Mesenchymal stem cell (in vitro differentiated cells and primary cell): Measurements from ENCODE around the gene ADGRG1.

Experiments used
- DNase-seq: peaks from one replicate; pipeline ENCODE4 v3.0.0-alpha.2; 2013
- H2AFZ ChIP-seq: one replicate; pipeline ENCODE4 v1.6.1; 2013; ENCODE audit warnings: low read depth, mild to moderate bottlenecking, control low read depth, inconsistent platforms, low read length, moderate library complexity
- H2AK5ac ChIP-seq: 2 replicates; pipeline ENCODE4 v1.6.1; 2013; ENCODE audit warnings: low read length, moderate library complexity, mild to moderate bottlenecking, inconsistent platforms; ENCODE audit not compliant: severe bottlenecking
- H2BK120ac ChIP-seq: one replicate; pipeline ENCODE4 v1.6.1; 2013; ENCODE audit warnings: low read depth, mild to moderate bottlenecking, inconsistent platforms, low read length, moderate library complexity
- H2BK12ac ChIP-seq, 2 experiments: one replicate each; pipeline ENCODE4 v1.6.1; 2013; ENCODE audit warnings: inconsistent platforms in 2 of 2, low read length in 2 of 2, mild to moderate bottlenecking in 2 of 2, moderate library complexity in 2 of 2, control low read depth in 1 of 2
- H2BK15ac ChIP-seq: one replicate; pipeline ENCODE4 v1.6.1; 2013; ENCODE audit warnings: mild to moderate bottlenecking, low read depth, inconsistent platforms; ENCODE audit not compliant: poor library complexity, severe bottlenecking
- H2BK5ac ChIP-seq: 2 replicates; pipeline ENCODE4 v1.6.1; 2013; ENCODE audit warnings: low read depth, mild to moderate bottlenecking, low read length, control low read depth, inconsistent platforms; ENCODE audit not compliant: poor library complexity, severe bottlenecking
- H3K14ac ChIP-seq, 2 experiments: one replicate each; pipeline ENCODE4 v1.6.1; 2013; ENCODE audit warnings: inconsistent platforms in 2 of 2, low read length in 2 of 2, control low read depth in 1 of 2, mild to moderate bottlenecking in 1 of 2, moderate library complexity in 1 of 2
- H3K18ac ChIP-seq, 2 experiments: one replicate each; pipeline ENCODE4 v1.6.1; 2013; ENCODE audit warnings: inconsistent platforms in 2 of 2, low read length in 2 of 2, control low read depth in 1 of 2, low read depth in 1 of 2, mild to moderate bottlenecking in 1 of 2
- H3K23ac ChIP-seq, 2 experiments: one replicate each; pipeline ENCODE4 v1.6.1; 2013; ENCODE audit warnings: inconsistent platforms in 2 of 2, low read length in 2 of 2, mild to moderate bottlenecking in 2 of 2, moderate library complexity in 2 of 2, control low read depth in 1 of 2
- H3K27ac ChIP-seq: 2 replicates; pipeline ENCODE4 v1.5.1; 2013; ENCODE audit warnings: mild to moderate bottlenecking, moderate library complexity, low read length, control low read depth, inconsistent platforms; ENCODE audit not compliant: poor library complexity, severe bottlenecking
- H3K27me3 ChIP-seq, 2 experiments: 2 replicates each; pipeline versions ENCODE4 v1.6.1 to v1.7.0; 2013; ENCODE audit warnings: low read length in 2 of 2, mild to moderate bottlenecking in 2 of 2, moderate library complexity in 2 of 2, control low read depth in 1 of 2, inconsistent platforms in 1 of 2; ENCODE audit not compliant: control insufficient read depth in 1 of 2, insufficient read depth in 1 of 2
- H3K36me3 ChIP-seq, 2 experiments: 2 replicates each; pipeline versions ENCODE4 v1.6.1 to v1.7.0; 2013; ENCODE audit warnings: low read length in 2 of 2, control low read depth in 1 of 2, inconsistent platforms in 1 of 2, low read depth in 1 of 2, mild to moderate bottlenecking in 1 of 2; ENCODE audit not compliant: insufficient read depth in 2 of 2, control insufficient read depth in 1 of 2
- H3K4ac ChIP-seq, 2 experiments: one replicate each; pipeline ENCODE4 v1.6.1; 2013; ENCODE audit warnings: inconsistent platforms in 2 of 2, low read length in 2 of 2, mild to moderate bottlenecking in 2 of 2, moderate library complexity in 2 of 2, control low read depth in 1 of 2, low read depth in 1 of 2
- H3K4me1 ChIP-seq: 2 replicates; pipeline ENCODE4 v1.6.1; 2013; ENCODE audit warnings: low read depth, low read length, control low read depth; ENCODE audit not compliant: control insufficient read depth, insufficient read depth
- H3K4me2 ChIP-seq: 2 replicates; pipeline ENCODE4 v1.6.1; 2013; ENCODE audit warnings: low read length, mild to moderate bottlenecking, inconsistent platforms; ENCODE audit not compliant: poor library complexity, severe bottlenecking
- H3K4me3 ChIP-seq, 2 experiments: 2 replicates each; pipeline versions ENCODE4 v1.5.1 to v1.7.0; 2013; ENCODE audit warnings: low read length in 2 of 2, mild to moderate bottlenecking in 2 of 2, control low read depth in 1 of 2, low read depth in 1 of 2; ENCODE audit not compliant: insufficient read depth in 1 of 2
- H3K79me1 ChIP-seq: replicated peaks from 2 replicates; pipeline ENCODE4 v1.6.1; 2013; ENCODE audit warnings: mild to moderate bottlenecking, control low read depth, low read length, inconsistent platforms; ENCODE audit not compliant: poor library complexity, severe bottlenecking
- H3K9ac ChIP-seq: 2 replicates; pipeline ENCODE4 v1.7.0; 2013; ENCODE audit warnings: mild to moderate bottlenecking, low read length, moderate library complexity
- H3K9me3 ChIP-seq: 2 replicates; pipeline ENCODE4 v1.7.0; 2013; ENCODE audit warnings: mild to moderate bottlenecking, low read length; ENCODE audit not compliant: control insufficient read depth
- H4K8ac ChIP-seq: one replicate; pipeline ENCODE4 v1.6.1; 2013; ENCODE audit warnings: inconsistent platforms, mild to moderate bottlenecking, low read length, moderate library complexity
- H4K91ac ChIP-seq: one replicate; pipeline ENCODE4 v1.6.1; 2013; ENCODE audit warnings: mild to moderate bottlenecking, low read length, inconsistent platforms
- WGBS: methylation state at CpG from one replicate; pipeline ENCODE4 v1.1.7; 2013; ENCODE audit warnings: mixed read lengths; 5-methylcytosine and 5-hydroxymethylcytosine counted together

The ADGRG1 gene

GRCh38 chr16:57647136-57647875 lies 18.9 kb downstream of the ADGRG1 start:
- no peak overlapping the region for H4K8ac ChIP-seq
- peaks cover 27% of the 10 kb centered on the region for H3K79me1 ChIP-seq
- no peaks in the 10 kb centered on the region for H3K27me3 ChIP-seq
- no peaks in the 10 kb centered on the region for H3K9me3 ChIP-seq
- H3K4me1 ChIP-seq, result peaks cover 50% of the 10 kb centered on the region
- no peak overlapping the region for H3K9ac ChIP-seq
- no peak overlapping the region for H3K18ac ChIP-seq
- H2AK5ac ChIP-seq, result peak overlapping the region; percentile 53
- no peak overlapping the region for H2AFZ ChIP-seq
- H2BK120ac ChIP-seq, result no peak overlapping the region
- H3K4ac ChIP-seq, result no peak overlapping the region
- H3K23ac ChIP-seq, result no peak overlapping the region
- H4K91ac ChIP-seq, result no peak overlapping the region
- no peak overlapping the region for H2BK12ac ChIP-seq
- H3K4me3 ChIP-seq, result no peak overlapping the region
- peaks cover 14 to 71% of the 10 kb centered on the region in 2 experiments for H3K36me3 ChIP-seq
- no peak overlapping the region for H3K27ac ChIP-seq
- no peak overlapping the region for H3K4me2 ChIP-seq
- DNase-seq, result no peak
- no peak overlapping the region for H2BK5ac ChIP-seq
- no peak overlapping the region for H3K14ac ChIP-seq
- WGBS, result 60% methylated on average over 7 of the region's 10 CpGs
- H2BK15ac ChIP-seq, result no peak overlapping the region

- no peak overlapping the region for H2BK5ac ChIP-seq
- H3K27ac ChIP-seq, result no peak overlapping the region
- no peak overlapping the region for H3K18ac ChIP-seq
- H2BK12ac ChIP-seq, result no peak overlapping the region
- H3K27me3 ChIP-seq, result no peaks in the 10 kb centered on the region
- no peak for DNase-seq
- peaks cover 47% of the 10 kb centered on the region for H3K4me1 ChIP-seq
- no peak overlapping the region for H4K8ac ChIP-seq
- peaks cover 27% of the 10 kb centered on the region for H3K79me1 ChIP-seq
- H3K36me3 ChIP-seq, result peaks cover 14 to 77% of the 10 kb centered on the region in 2 experiments
- H2BK15ac ChIP-seq, result no peak overlapping the region
- no peak overlapping the region for H3K14ac ChIP-seq
- H3K4me3 ChIP-seq, result no peak overlapping the region
- H3K4me2 ChIP-seq, result no peak overlapping the region
- 94% methylated on average over 4 of the region's 5 CpGs for WGBS
- H3K9ac ChIP-seq, result no peak overlapping the region
- peak overlapping the region; percentile 50 for H2AK5ac ChIP-seq
- H2BK120ac ChIP-seq, result no peak overlapping the region
- no peak overlapping the region for H2AFZ ChIP-seq
- no peak overlapping the region for H3K23ac ChIP-seq
- H3K9me3 ChIP-seq, result no peaks in the 10 kb centered on the region
- H4K91ac ChIP-seq, result no peak overlapping the region
- no peak overlapping the region for H3K4ac ChIP-seq
Measured at GRCh38 chr16:57648125-57648524, 19.7 kb downstream of the ADGRG1 start.

- Histone ChIP-seq H2BK5ac (no peak overlapping the region), H3K14ac (no peak overlapping the region), H2BK120ac (no peak overlapping the region), H2BK12ac (no peak overlapping the region), H3K27me3 (no peaks in the 10 kb centered on the region), H3K79me1 (peaks cover 25% of the 10 kb centered on the region), H3K18ac (no peak overlapping the region), H3K27ac (no peak overlapping the region), H3K23ac (no peak overlapping the region), H2BK15ac (peak overlapping the region; percentile 7), H2AK5ac (peak overlapping the region; percentile 4), H3K4me1 (peaks cover 48% of the 10 kb centered on the region), H3K4ac (no peak overlapping the region), H3K4me3 (no peak overlapping the region), H3K36me3 (peaks cover 14 to 74% of the 10 kb centered on the region in 2 experiments), H2AFZ (no peak overlapping the region), H3K9me3 (no peaks in the 10 kb centered on the region), H3K9ac (no peak overlapping the region), H3K4me2 (no peak overlapping the region), H4K91ac (no peak overlapping the region), H4K8ac (no peak overlapping the region)
- DNase-seq, result peak; percentile 75
- WGBS, result 44% methylated on average over 18 of the region's 18 CpGs
Measured at GRCh38 chr16:57648581-57649442, 20.4 kb downstream of the ADGRG1 start.

- no peak for DNase-seq
Measured at GRCh38 chr16:57649443-57649751, 21.0 kb downstream of the ADGRG1 start.

More at GRCh38 chr16:57649443-57649751, 21.0 kb downstream of the ADGRG1 start:
- Histone ChIP-seq H4K8ac (no peak overlapping the region), H2BK15ac (peak overlapping the region; percentile 7), H2AK5ac (no peak overlapping the region), H3K23ac (no peak overlapping the region), H3K27ac (no peak overlapping the region), H3K27me3 (no peaks in the 10 kb centered on the region), H3K4me3 (no peak overlapping the region), H3K79me1 (peaks cover 25% of the 10 kb centered on the region), H3K4me1 (peaks cover 48% of the 10 kb centered on the region), H3K36me3 (peaks cover 12 to 69% of the 10 kb centered on the region in 2 experiments), H3K4ac (no peak overlapping the region), H2BK5ac (no peak overlapping the region), H2BK120ac (no peak overlapping the region), H3K9ac (no peak overlapping the region), H2BK12ac (no peak overlapping the region), H3K4me2 (no peak overlapping the region), H3K18ac (no peak overlapping the region), H4K91ac (no peak overlapping the region), H3K14ac (no peak overlapping the region), H3K9me3 (no peaks in the 10 kb centered on the region), H2AFZ (no peak overlapping the region)
- WGBS, result 87% methylated on average over 6 of the region's 6 CpGs
